IMR-90 (cell line): ENCODE data around the gene ZNF423. TPM values are rescaled to one million over a fixed set of nuclear protein-coding genes. Genes with fewer than 3 reads are reported as not detected.

Experiments
- ATAC-seq: fragments of 200-7000 bp; cut with Tn5 transposase; 2 replicates; pipeline ENCODE4 v1.9.1; 2020; ENCODE audit warnings: low read depth, mild to moderate bottlenecking, moderate library complexity
- BruUV-seq: library from RNA; stranded (reverse); fragments of 400-500 nt; replicated peaks from 2 replicates; lab custom pipeline; 2021; lab: Mats Ljungman, UMichigan
- CTCF ChIA-PET: fragments of 300-600 bp; formaldehyde crosslinking; extraction: SDS; loops from one replicate; lab custom pipeline; 2021; ENCODE audit warnings: antibody characterized with exemption; lab: Yijun Ruan, JAX
- POLR2A ChIA-PET: fragments of 300-600 bp; sonication (Branson Sonifier 250); formaldehyde crosslinking; loops from one replicate; lab custom pipeline; 2022; ENCODE audit warnings: antibody characterized with exemption; ENCODE audit not compliant: unreplicated experiment; lab: Charles Lee
- DNase-seq: peaks from one replicate; pipeline ENCODE4 v3.0.0; 2013
- H2AFZ ChIP-seq: replicated peaks from 2 replicates; pipeline ENCODE3; 2013; ENCODE audit warnings: low read length, mild to moderate bottlenecking; ENCODE audit not compliant: poor library complexity
- H2AK5ac ChIP-seq: 2 replicates; pipeline ENCODE4 v1.6.1; 2013; ENCODE audit warnings: low read depth, low read length, inconsistent platforms
- H2AK9ac ChIP-seq: replicated peaks from 2 replicates; pipeline ENCODE3; 2013; ENCODE audit warnings: mild to moderate bottlenecking, low read depth, low read length, moderate library complexity; ENCODE audit not compliant: poor library complexity
- H2BK120ac ChIP-seq: 2 replicates; pipeline ENCODE4 v1.6.1; 2013; ENCODE audit warnings: low read depth, low read length, inconsistent platforms
- H2BK15ac ChIP-seq: 3 replicates; pipeline ENCODE4 v1.6.1; 2013; ENCODE audit warnings: low read depth, low read length, inconsistent platforms
- H2BK20ac ChIP-seq: 2 replicates; pipeline ENCODE4 v1.6.1; 2013; ENCODE audit warnings: low read depth, mild to moderate bottlenecking, inconsistent platforms, low read length, moderate library complexity
- H2BK5ac ChIP-seq: 2 replicates; pipeline ENCODE4 v1.6.1; 2013; ENCODE audit warnings: mild to moderate bottlenecking, low read depth, low read length, inconsistent platforms; ENCODE audit not compliant: poor library complexity, severe bottlenecking
- H3K14ac ChIP-seq: replicated peaks from 2 replicates; pipeline ENCODE4 v1.6.1; 2013; ENCODE audit warnings: low read depth, low read length, inconsistent platforms
- H3K18ac ChIP-seq: 2 replicates; pipeline ENCODE4 v1.6.1; 2013; ENCODE audit warnings: low read depth, low read length, control low read depth
- H3K23ac ChIP-seq: 2 replicates; pipeline ENCODE4 v1.6.1; 2013; ENCODE audit warnings: low read depth, low read length, inconsistent platforms
- H3K27ac ChIP-seq: 2 replicates; pipeline ENCODE4 v1.5.1; 2013; ENCODE audit warnings: mild to moderate bottlenecking, control low read depth, low read length; ENCODE audit not compliant: insufficient read depth
- H3K27me3 ChIP-seq: 2 replicates; pipeline ENCODE4 v1.6.1; 2013; ENCODE audit warnings: low read length; ENCODE audit not compliant: control insufficient read depth, insufficient read depth
- H3K36me3 ChIP-seq: 2 replicates; pipeline ENCODE4 v1.6.1; 2013; ENCODE audit warnings: low read length, mixed read lengths; ENCODE audit not compliant: control insufficient read depth, insufficient read depth
- H3K4ac ChIP-seq: 2 replicates; pipeline ENCODE4 v1.6.1; 2013; ENCODE audit warnings: low read depth, low read length, inconsistent platforms
- H3K4me1 ChIP-seq: 2 replicates; pipeline ENCODE4 v1.6.1; 2013; ENCODE audit warnings: low read length, mixed read lengths; ENCODE audit not compliant: control insufficient read depth, insufficient read depth
- H3K4me2 ChIP-seq: 2 replicates; pipeline ENCODE4 v1.6.1; 2013; ENCODE audit warnings: low read depth, mild to moderate bottlenecking, control low read depth, low read length, moderate library complexity
- H3K4me3 ChIP-seq: 2 replicates; pipeline ENCODE4 v1.5.1; 2013; ENCODE audit warnings: low read depth, mild to moderate bottlenecking, control low read depth, low read length, moderate library complexity; ENCODE audit not compliant: insufficient read depth
- H3K56ac ChIP-seq: 2 replicates; pipeline ENCODE4 v1.6.1; 2013; ENCODE audit warnings: low read length, inconsistent platforms; ENCODE audit not compliant: insufficient read depth; ENCODE audit errors: extremely low read depth
- H3K79me1 ChIP-seq, 2 experiments: 2 replicates each; pipeline ENCODE4 v1.6.1; 2013; ENCODE audit warnings: low read length in 2 of 2, inconsistent platforms in 1 of 2, low read depth in 1 of 2
- H3K9ac ChIP-seq: 2 replicates; pipeline ENCODE4 v1.6.1; 2013; ENCODE audit warnings: low read depth, low read length, control low read depth
- H3K9me1 ChIP-seq: 2 replicates; pipeline ENCODE4 v1.6.1; 2013; ENCODE audit warnings: low read length, inconsistent platforms; ENCODE audit not compliant: insufficient read depth
- H3K9me3 ChIP-seq: 2 replicates; pipeline ENCODE4 v1.6.1; 2013; ENCODE audit warnings: low read length; ENCODE audit not compliant: control insufficient read depth, insufficient read depth
- H4K20me1 ChIP-seq: 2 replicates; pipeline ENCODE4 v1.6.1; 2013; ENCODE audit warnings: low read length, inconsistent platforms; ENCODE audit not compliant: insufficient read depth
- H4K5ac ChIP-seq: 2 replicates; pipeline ENCODE4 v1.6.1; 2013; ENCODE audit warnings: mild to moderate bottlenecking, low read depth, low read length, control low read depth
- H4K8ac ChIP-seq, 2 experiments: 2 replicates each; pipeline ENCODE4 v1.6.1; 2013; ENCODE audit warnings: low read depth in 2 of 2, low read length in 2 of 2, control low read depth in 1 of 2, inconsistent platforms in 1 of 2
- H4K91ac ChIP-seq: 2 replicates; pipeline ENCODE4 v1.6.1; 2013; ENCODE audit warnings: low read depth, low read length, inconsistent platforms; ENCODE audit not compliant: insufficient read depth
- BHLHE40 ChIP-seq: fragments of 150-350 bp; IDR thresholded peaks from 2 replicates; pipeline ENCODE4 v1.6.1; 2016; ENCODE audit warnings: mild to moderate bottlenecking, low read depth, low read length
- CEBPB ChIP-seq: IDR thresholded peaks from 2 replicates; pipeline ENCODE4 v1.6.1; 2012; ENCODE audit warnings: low read depth, low read length, improper control_type of control experiment
- CHD1 ChIP-seq: IDR thresholded peaks from 2 replicates; pipeline ENCODE4 v1.6.1; 2012; ENCODE audit warnings: low read depth, low read length, improper control_type of control experiment
- FOS ChIP-seq: fragments of 150-350 bp; IDR thresholded peaks from 2 replicates; pipeline ENCODE4 v1.6.1; 2016; ENCODE audit warnings: low read depth, low read length
- MAFK ChIP-seq: IDR thresholded peaks from 2 replicates; pipeline ENCODE4 v1.6.1; 2012; ENCODE audit warnings: low read depth, low read length, improper control_type of control experiment
- MAZ ChIP-seq: IDR thresholded peaks from 2 replicates; pipeline ENCODE4 v1.6.1; 2012; ENCODE audit warnings: low read depth, mild to moderate bottlenecking, low read length, improper control_type of control experiment, moderate library complexity, borderline replicate concordance
- MXI1 ChIP-seq: IDR thresholded peaks from 2 replicates; pipeline ENCODE4 v1.6.1; 2012; ENCODE audit warnings: low read depth, mild to moderate bottlenecking, low read length, moderate library complexity, borderline replicate concordance
- NFE2L2 ChIP-seq: fragments of 150-350 bp; IDR thresholded peaks from 2 replicates; pipeline ENCODE4 v1.6.1; 2016; ENCODE audit warnings: low read depth, mild to moderate bottlenecking, low read length
- POLR2A ChIP-seq: IDR thresholded peaks from 2 replicates; pipeline ENCODE4 v1.6.1; 2012; ENCODE audit warnings: mild to moderate bottlenecking, low read depth, low read length
- RAD21 ChIP-seq: IDR thresholded peaks from 2 replicates; pipeline ENCODE4 v1.6.1; 2012; ENCODE audit warnings: low read length, improper control_type of control experiment
- RCOR1 ChIP-seq: IDR thresholded peaks from 2 replicates; pipeline ENCODE4 v1.6.1; 2012; ENCODE audit warnings: mild to moderate bottlenecking, low read length, improper control_type of control experiment; ENCODE audit not compliant: insufficient replicate concordance
- RFX5 ChIP-seq: IDR thresholded peaks from 2 replicates; pipeline ENCODE4 v1.8.0; 2012; ENCODE audit warnings: low read depth, mild to moderate bottlenecking, low read length, moderate library complexity
- SMC3 ChIP-seq: fragments of 150-350 bp; IDR thresholded peaks from 2 replicates; pipeline ENCODE4 v1.6.1; 2016; ENCODE audit warnings: low read depth, mild to moderate bottlenecking, antibody characterized with exemption, low read length, moderate library complexity
- WGBS, 2 experiments: methylation state at CpG; one replicate each; pipeline versions ENCODE4 v1.1.5 to v1.1.7; 2013; ENCODE audit warnings: missing lambda C conversion rate in 2 of 2; ENCODE audit not compliant: insufficient read length in 1 of 2; ENCODE audit errors: extremely low coverage in 2 of 2; 5-methylcytosine and 5-hydroxymethylcytosine counted together
- dilution Hi-C: fragments of 300-500 bp; cut with HindIII; formaldehyde crosslinking; loops from one replicate; pipeline ENCODE4 v1.14.3; 2018; ENCODE audit warnings: low sequenced_read_pairs; ENCODE audit not compliant: unreplicated experiment
- in situ Hi-C: fragments of 300-500 bp; cut with MboI; formaldehyde crosslinking; loops from 3 replicates; pipeline ENCODE4 v1.14.3; 2019; ENCODE audit warnings: low sequenced_read_pairs, inconsistent platforms, mixed read lengths
- intact Hi-C: fragments of 100-400 bp; cut with micrococcal nuclease; formaldehyde crosslinking; loops from 2 replicates; pipeline ENCODE4 v1.10.0; 2022
- polyA plus RNA-seq, 3 experiments: library from polyadenylated mRNA; depleted of rRNA; stranded (reverse); fragments of >200 nt; gene quantifications; 2 replicates each; pipeline ENCODE4 v1.2.3, GENCODE V29; 2012; ENCODE audit warnings: low replicate concordance in 1 of 3
- total RNA-seq: library from RNA; depleted of rRNA; stranded (reverse); fragments of >200 nt; gene quantifications from 2 replicates; pipeline ENCODE4 v1.2.3, GENCODE V29; 2012
- TF ChIP-seq, protein P1 (sequence below): fragments of 150-350 bp; IDR thresholded peaks from 2 replicates; pipeline ENCODE4 v1.6.1; 2017; ENCODE audit warnings: mild to moderate bottlenecking, antibody characterized with exemption, low read length, low read depth
- TF ChIP-seq, protein P2 (sequence below): conservative IDR thresholded peaks from 2 replicates; pipeline ENCODE4 v1.5.1; 2012; ENCODE audit warnings: mild to moderate bottlenecking, low read depth, low read length, improper control_type of control experiment
- TF ChIP-seq, protein P3 (sequence below): fragments of 150-350 bp; IDR thresholded peaks from 2 replicates; pipeline ENCODE4 v1.6.1; 2016; ENCODE audit warnings: low read depth, mild to moderate bottlenecking, low read length, moderate library complexity, borderline replicate concordance

Gene ZNF423
- total and polyA plus RNA-seq, 2 of the 4 experiments (the other 2 are of a cell fraction): under 0.01 to 0.10 TPM

DNA sequence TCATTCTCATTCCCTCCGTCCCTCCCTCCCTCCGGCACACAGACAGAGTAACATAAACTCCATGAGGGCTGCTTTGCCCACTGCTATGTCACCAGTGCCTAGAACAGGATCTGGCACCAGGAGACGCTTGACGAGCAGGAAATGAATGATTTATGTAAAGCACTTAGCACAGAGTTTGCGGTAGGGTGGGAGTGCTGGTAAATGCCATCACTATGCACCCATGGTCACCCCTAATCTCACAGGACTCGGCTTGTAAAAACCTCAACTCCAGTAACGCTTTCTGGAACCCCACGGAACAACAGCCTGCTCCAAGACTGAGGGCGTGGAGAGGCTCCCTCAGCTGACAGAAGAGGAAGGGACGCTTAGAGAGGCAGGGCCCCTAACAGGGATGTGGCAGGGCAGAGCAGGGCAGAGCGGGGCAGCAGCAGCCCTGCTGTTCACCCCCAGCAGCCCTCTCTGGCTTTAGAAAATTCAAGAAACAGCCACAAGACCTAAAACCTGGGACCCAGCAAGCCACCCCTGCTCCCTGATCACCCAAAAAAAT lies 325.4 kb downstream of the ZNF423 start:
- Histone ChIP-seq H4K5ac (no peak overlapping the region), H3K14ac (no peak overlapping the region), H3K79me1 (no peaks in the 10 kb centered on the region), H3K4me1 (no peaks in the 10 kb centered on the region), H2BK5ac (no peak overlapping the region), H3K9me3 (no peaks in the 10 kb centered on the region), H3K4me2 (no peak overlapping the region), H2BK120ac (no peak overlapping the region), H3K9me1 (no peaks in the 10 kb centered on the region), H3K56ac (no peak overlapping the region), H3K4ac (no peak overlapping the region), H3K36me3 (no peaks in the 10 kb centered on the region), H4K91ac (no peak overlapping the region), H3K27me3 (peaks cover 5% of the 10 kb centered on the region; the same call in 1 of the 2 replicates), H2BK15ac (no peak overlapping the region), H2AK9ac (no peak overlapping the region), H2BK20ac (no peak overlapping the region), H3K18ac (no peak overlapping the region), H2AFZ (peak overlapping the region; percentile 32), H4K8ac (no peak overlapping the region), H2AK5ac (no peak overlapping the region), H3K27ac (no peak overlapping the region), H3K9ac (no peak overlapping the region), H3K23ac (no peak overlapping the region), H3K4me3 (no peak overlapping the region), H4K20me1 (no peaks in the 10 kb centered on the region)
- 32% methylated on average over 3 of the region's 11 CpGs; no CpG with 5 or more reads in 1 of the 2 experiments for WGBS, 2 experiments
- intact Hi-C loops: no loop called here
- in situ Hi-C loops: no loop called here
- DNase-seq (no peak), ATAC-seq (no peak)
- BruUV-seq: no TSS peak
- TF ChIP-seq CEBPB (no peak), FOS (no peak), RAD21 (no peak), MXI1 (no peak), RFX5 (no peak), RCOR1 (no peak), BHLHE40 (no peak), NFE2L2 (no peak), MAZ (no peak), MAFK (no peak), POLR2A (no peak), CHD1 (no peak), SMC3 (no peak)
- TF ChIP-seq, protein P1, sequence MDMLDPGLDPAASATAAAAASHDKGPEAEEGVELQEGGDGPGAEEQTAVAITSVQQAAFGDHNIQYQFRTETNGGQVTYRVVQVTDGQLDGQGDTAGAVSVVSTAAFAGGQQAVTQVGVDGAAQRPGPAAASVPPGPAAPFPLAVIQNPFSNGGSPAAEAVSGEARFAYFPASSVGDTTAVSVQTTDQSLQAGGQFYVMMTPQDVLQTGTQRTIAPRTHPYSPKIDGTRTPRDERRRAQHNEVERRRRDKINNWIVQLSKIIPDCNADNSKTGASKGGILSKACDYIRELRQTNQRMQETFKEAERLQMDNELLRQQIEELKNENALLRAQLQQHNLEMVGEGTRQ: no peak
- TF ChIP-seq, protein P2, sequence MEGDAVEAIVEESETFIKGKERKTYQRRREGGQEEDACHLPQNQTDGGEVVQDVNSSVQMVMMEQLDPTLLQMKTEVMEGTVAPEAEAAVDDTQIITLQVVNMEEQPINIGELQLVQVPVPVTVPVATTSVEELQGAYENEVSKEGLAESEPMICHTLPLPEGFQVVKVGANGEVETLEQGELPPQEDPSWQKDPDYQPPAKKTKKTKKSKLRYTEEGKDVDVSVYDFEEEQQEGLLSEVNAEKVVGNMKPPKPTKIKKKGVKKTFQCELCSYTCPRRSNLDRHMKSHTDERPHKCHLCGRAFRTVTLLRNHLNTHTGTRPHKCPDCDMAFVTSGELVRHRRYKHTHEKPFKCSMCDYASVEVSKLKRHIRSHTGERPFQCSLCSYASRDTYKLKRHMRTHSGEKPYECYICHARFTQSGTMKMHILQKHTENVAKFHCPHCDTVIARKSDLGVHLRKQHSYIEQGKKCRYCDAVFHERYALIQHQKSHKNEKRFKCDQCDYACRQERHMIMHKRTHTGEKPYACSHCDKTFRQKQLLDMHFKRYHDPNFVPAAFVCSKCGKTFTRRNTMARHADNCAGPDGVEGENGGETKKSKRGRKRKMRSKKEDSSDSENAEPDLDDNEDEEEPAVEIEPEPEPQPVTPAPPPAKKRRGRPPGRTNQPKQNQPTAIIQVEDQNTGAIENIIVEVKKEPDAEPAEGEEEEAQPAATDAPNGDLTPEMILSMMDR: no peak
- TF ChIP-seq, protein P3, sequence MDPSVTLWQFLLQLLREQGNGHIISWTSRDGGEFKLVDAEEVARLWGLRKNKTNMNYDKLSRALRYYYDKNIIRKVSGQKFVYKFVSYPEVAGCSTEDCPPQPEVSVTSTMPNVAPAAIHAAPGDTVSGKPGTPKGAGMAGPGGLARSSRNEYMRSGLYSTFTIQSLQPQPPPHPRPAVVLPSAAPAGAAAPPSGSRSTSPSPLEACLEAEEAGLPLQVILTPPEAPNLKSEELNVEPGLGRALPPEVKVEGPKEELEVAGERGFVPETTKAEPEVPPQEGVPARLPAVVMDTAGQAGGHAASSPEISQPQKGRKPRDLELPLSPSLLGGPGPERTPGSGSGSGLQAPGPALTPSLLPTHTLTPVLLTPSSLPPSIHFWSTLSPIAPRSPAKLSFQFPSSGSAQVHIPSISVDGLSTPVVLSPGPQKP: no peak
- CTCF ChIA-PET: no interaction called here
- dilution Hi-C loops: no loop called here
- POLR2A ChIA-PET: no interaction called here
